GM19193 (cell line): Measurements from ENCODE around the gene MRPL54.

ENCODE experiments used
- POLR2A ChIP-seq: IDR thresholded peaks from 4 replicates; pipeline ENCODE4 v1.6.1; 2011; ENCODE audit not compliant: insufficient read depth, insufficient read length; ENCODE audit errors: extremely low read depth

The MRPL54 gene

DNA sequence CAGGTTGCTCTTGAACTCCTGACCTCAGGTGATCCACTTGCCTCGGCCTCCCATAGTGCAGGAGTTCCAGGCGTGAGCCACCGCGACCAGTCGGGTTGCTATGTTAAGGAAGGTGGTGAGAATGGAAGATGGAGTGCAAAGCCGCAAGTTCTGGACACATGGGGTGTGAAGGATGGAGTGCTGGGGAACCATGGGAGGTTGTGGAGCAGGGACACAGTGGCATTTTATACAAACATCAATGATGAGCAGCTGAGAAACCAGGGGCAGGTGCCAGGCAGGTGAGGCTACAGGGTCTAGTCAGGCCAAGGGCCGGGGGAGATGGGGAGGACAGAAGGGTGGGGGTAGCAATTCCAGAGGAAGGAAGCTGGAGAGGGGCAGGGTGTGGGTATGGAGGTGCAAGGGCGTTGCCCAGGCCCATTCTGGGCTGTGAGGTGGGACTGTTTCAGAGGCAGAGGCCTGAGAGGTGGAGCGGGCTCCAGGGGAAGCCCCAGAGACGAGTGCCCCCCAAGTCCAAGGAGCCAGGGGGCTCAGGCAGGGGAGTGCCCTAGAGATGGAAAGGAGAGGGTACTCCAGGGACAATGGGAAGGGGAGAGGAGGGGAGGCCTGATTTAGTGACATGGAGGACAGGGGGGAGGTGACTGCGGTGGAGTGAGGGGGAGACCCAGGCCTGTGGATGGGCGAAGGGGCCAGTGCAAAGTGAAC is 11.5 kb downstream of the MRPL54 start:
- no peak for TF ChIP-seq POLR2A

GRCh38 chr19:3774621-3775373 is 12.3 kb downstream of the MRPL54 start:
- TF ChIP-seq POLR2A = no peak

DNA sequence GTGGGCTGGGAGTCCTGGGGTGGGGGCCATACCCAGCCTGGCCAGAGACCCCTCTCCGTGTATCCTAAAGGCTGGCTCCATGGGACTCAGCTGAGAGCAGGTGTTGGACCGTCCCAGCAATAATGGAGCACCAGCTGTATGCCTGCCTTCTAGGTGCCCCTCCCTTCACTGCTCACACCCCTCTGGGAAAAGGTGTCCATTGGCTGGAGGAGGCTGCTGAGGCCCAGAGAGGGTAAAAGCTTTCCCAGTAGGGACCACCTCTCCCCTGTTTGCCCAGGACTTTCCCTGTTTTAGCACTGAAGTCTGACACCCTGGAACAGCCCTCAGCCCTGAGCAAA is 12.9 kb downstream of the MRPL54 start:
- no peak for TF ChIP-seq POLR2A

- TF ChIP-seq POLR2A = no peak
Measured at GRCh38 chr19:3775831-3776230, 13.3 kb downstream of the MRPL54 start.

DNA sequence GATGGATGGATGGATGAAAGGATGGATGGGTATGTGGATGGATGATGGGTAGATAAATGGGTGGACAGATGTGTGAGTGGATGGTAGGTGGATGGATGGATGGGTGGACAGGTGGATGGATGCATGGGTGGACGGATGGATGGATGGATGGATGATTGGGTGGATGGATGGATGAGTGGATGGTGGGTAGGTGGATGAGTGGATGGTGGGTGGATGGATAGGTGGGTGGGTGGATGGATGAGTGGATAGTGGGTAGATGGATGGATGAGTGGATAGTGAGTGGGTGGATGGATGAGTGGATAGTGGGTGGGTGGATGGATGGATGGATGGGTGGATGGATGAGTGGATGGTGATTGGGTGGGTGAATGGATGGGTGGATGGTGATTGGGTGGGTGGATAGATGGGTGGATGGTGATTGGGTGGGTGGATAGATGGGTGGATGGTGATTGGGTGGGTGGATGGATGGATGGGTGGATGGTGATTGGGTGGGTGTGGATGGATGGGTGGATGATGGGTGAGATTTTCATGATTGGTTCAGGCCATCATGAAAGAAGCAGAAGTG is 14.1 kb downstream of the MRPL54 start:
- no peak for TF ChIP-seq POLR2A

DNA sequence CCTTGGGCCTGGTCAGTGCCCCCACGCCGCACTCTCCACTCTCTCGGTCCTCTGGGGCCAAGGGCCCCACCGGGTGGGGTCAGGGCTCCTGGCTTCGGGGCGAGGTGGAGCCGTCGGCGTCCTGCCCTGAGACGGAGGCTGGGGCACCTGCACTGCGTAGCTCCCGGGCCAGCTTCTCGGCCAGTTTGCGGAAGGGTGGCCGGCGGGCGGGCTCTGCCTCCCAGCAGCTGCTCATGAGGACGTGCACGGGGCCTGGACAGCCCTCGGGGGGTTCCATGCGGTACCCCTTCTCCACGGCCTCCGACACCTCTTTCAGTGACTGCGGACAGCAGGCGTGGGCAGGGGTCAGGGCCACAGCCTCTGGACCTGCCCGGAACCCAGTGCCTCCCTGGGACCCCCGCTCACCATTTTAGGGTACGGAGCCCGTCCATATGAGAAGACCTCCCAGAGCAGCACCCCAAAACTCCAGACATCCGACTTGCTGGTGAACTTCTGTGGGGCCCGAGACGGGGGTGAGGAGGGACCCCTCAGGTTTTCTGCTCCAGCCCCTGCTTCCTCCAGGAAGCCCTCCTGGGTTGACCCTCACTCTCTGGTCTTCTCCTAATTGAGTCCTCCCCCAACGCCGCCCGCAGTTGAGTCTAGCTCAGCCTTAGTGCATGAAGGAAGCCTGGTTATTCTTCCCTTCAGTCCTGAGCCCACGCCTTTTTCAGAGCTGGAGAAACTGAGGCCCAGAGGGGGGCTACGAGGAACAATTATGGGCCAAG is 15.8 kb downstream of the MRPL54 start:
- no peak for TF ChIP-seq POLR2A

DNA sequence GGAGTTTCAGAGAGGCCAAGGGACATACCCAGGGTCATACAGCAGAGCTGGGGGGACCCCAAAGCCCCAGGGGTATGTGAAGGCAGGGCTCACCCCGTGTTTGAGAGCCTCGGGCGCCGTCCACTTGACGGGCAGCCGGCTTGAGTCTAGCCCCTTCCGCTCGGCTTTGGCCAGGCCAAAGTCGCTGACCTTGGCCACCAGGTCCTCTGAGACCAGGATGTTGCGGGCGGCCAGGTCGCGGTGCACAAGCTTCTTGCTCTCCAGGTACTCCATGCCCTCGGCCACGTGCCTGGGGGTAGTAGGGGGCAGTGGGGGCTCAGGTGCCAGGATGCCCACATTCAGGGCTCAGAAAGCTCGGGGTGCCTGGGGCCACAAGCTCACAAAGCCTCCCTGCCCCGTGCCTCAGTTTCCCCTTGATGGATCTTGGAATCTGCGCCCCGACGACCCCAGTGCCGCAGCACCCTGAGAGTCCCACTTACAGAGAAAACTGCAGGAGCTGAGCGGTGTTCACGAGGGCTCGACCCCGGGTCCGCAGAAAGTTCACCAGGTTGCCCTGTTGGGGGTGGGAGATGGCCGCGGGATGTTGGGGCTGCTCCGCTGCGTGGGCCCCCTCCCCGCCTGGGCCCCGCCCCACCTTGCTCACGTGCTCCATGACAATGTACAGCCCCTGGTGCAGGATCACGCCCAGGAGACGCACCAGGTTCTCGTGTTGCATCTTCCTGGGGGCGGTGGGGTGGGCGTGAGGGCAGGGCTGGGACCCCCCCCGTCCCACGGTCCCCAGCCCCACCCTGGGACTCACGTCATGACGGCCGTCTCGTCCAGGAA is 16.6 kb downstream of the MRPL54 start:
- no peak for TF ChIP-seq POLR2A

GRCh38 chr19:3780786-3781304 is 18.4 kb downstream of the MRPL54 start:
- TF ChIP-seq POLR2A = no peak

DNA sequence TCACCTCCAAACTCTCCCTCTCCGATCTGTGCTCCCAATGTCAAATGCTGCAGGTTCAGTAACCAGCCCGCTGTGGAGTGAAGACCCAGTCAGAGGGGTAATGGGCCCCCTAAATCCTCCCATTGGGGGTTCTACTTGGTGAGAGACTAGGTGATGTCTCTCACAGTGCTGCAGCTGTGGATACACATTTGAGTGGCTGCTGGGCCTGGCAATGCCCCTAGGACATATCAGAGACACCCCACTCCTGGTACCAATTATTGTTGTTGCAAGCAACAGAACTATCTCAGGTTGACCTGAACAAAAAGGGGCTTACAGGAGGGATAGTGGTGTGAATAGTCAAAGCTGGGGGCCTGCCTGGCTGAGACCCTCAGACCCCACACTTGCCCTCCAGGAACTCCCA is 19.1 kb downstream of the MRPL54 start:
- no peak for TF ChIP-seq POLR2A

DNA sequence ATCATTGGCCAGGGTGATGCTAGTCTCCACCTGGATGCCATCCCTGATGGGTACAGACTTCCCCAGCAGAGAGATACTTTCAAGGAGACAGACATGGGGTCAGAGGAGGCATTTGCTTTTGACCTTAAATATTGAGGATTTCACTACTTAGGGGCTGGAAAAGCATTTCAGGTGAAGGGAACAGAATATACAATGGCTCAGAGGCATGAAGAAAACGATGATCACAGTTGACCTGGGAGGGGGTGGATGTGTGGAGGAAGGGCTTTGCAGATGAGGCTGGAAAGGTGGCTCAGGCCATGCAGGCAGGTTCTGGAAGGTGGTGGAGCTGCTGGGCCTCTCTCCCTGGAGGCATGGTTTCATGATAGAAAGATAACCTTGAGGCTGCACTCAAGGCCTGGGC is 19.8 kb downstream of the MRPL54 start:
- no peak for TF ChIP-seq POLR2A

DNA sequence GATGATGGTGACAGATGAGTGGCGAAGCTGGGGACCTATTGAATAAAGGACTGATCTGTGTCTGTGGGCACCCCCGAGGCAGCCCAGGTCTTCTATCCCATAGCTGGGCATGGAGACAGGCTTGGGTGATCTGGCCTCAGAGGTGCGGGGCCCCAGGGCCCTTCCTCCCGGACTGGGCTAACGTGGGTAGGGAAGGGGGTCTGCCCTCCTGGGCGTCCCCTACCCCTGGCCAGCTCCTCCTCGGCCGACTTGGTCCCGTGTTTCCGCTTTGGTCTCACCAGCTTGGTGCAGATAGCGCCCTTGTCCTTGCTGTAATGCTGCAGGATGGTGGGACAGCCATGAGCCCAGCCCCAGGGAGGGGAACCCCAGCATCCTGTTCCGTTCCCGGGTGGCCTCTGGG is 20.4 kb downstream of the MRPL54 start:
- TF ChIP-seq POLR2A = no peak

DNA sequence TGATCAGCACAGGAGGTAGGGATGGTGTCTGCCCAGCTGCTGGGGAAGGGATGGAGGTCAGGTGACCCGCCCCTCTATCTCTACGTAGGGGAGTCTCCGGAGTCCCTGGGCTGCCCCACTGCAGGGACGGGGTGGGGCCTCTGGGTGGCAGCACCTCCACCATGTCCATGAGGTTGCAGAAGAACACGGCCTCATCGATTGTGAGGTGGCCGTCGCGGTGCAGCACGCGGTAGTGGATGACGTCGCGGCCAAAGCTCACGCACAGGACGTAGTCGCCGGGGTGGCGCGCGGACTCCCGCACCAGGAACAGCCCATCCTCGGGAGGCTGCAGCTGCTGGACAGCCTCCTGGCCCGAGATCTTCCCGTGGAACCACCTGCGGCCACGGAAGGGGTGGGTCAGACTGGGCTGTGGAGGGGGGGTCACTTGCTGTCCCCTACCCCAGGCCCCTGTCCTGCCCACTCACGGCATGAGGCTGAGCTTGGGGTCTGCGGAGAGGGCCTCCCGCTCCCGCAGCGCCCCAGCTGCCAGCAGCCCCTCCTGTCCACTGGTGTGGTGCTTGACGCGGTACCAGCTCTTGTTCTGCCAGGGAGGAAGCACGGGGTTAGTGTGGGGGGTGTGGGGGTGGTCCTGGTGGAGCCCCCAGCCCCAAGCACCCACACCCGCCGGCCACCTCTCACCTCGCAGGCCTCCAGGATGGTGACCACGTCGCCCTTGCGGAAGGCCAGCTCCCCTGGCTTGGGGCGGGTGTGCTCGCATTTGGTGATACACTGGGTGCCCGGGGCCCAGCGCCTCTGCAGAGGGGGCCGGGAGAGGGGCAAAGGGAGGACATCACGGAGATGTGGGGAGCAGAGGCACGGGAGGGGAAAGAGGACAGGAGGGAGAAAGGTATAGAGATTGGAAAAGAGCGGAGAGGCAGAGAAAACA is 21.4 kb downstream of the MRPL54 start:
- no peak for TF ChIP-seq POLR2A
